Fibroblast of skin of right biceps (primary cell): ENCODE measurements around the gene POU6F1.
"Not testable (repeated sequence)": the region's sequence is repeated elsewhere in the genome, so short reads cannot be mapped to it uniquely, and the experiment has no call there.

Source experiments
- DNase-seq: peaks from one replicate; pipeline ENCODE4 v3.0.0-alpha.2; 2013

Gene POU6F1

GRCh38 chr12:51225771-51226170 lies 7.9 kb upstream of the POU6F1 start:
- no peak for DNase-seq

- no peak for DNase-seq
Measured at GRCh38 chr12:51225234-51225633, 7.4 kb upstream of the POU6F1 start.

GRCh38 chr12:51224625-51225024 lies 6.8 kb upstream of the POU6F1 start:
- DNase-seq = no peak

- no peak for DNase-seq
Measured at GRCh38 chr12:51222461-51222860, 4.6 kb upstream of the POU6F1 start.

- not testable (repeated sequence) for DNase-seq
Measured at GRCh38 chr12:51219857-51220256, 2.0 kb upstream of the POU6F1 start.

GRCh38 chr12:51219322-51219721 lies 1.5 kb upstream of the POU6F1 start:
- no peak for DNase-seq

- no peak for DNase-seq
Measured at GRCh38 chr12:51218607-51219161, 822 bp upstream of the POU6F1 start.

- peak; percentile 35 for DNase-seq
Measured at GRCh38 chr12:51217133-51217967, 512 bp downstream of the POU6F1 start.

- no peak for DNase-seq
Measured at GRCh38 chr12:51216642-51217041, 1.2 kb downstream of the POU6F1 start.

- DNase-seq = no peak
Measured at GRCh38 chr12:51214895-51215294, 3.0 kb downstream of the POU6F1 start.

GRCh38 chr12:51210690-51211395 lies 7.0 kb downstream of the POU6F1 start:
- DNase-seq = no peak

GRCh38 chr12:51209259-51209658 lies 8.6 kb downstream of the POU6F1 start:
- no peak for DNase-seq

- DNase-seq = no peak
Measured at GRCh38 chr12:51208016-51208660, 9.7 kb downstream of the POU6F1 start.

- no peak for DNase-seq
Measured at GRCh38 chr12:51205350-51205749, 12.5 kb downstream of the POU6F1 start.

GRCh38 chr12:51202718-51203117 lies 15.1 kb downstream of the POU6F1 start:
- no peak for DNase-seq

GRCh38 chr12:51200806-51201205 lies 17.1 kb downstream of the POU6F1 start:
- no peak for DNase-seq

- DNase-seq = no peak
Measured at GRCh38 chr12:51200156-51200555, 17.7 kb downstream of the POU6F1 start.

- DNase-seq = no peak
Measured at GRCh38 chr12:51199366-51199945, 18.4 kb downstream of the POU6F1 start.

GRCh38 chr12:51198568-51199365 lies 19.1 kb downstream of the POU6F1 start:
- DNase-seq = no peak

- DNase-seq = no peak
Measured at GRCh38 chr12:51197736-51198567, 19.9 kb downstream of the POU6F1 start.

- no peak for DNase-seq
Measured at GRCh38 chr12:51196547-51196946, 21.3 kb downstream of the POU6F1 start.
